ENCODE data around the gene IFNL1. TPM values are rescaled to one million over a fixed set of nuclear protein-coding genes. Genes with fewer than 3 reads are reported as not detected.

The IFNL1 gene
- polyA plus RNA-seq, 2 of the 4 experiments (the other 2 are of a cell fraction) = not detected

DNA sequence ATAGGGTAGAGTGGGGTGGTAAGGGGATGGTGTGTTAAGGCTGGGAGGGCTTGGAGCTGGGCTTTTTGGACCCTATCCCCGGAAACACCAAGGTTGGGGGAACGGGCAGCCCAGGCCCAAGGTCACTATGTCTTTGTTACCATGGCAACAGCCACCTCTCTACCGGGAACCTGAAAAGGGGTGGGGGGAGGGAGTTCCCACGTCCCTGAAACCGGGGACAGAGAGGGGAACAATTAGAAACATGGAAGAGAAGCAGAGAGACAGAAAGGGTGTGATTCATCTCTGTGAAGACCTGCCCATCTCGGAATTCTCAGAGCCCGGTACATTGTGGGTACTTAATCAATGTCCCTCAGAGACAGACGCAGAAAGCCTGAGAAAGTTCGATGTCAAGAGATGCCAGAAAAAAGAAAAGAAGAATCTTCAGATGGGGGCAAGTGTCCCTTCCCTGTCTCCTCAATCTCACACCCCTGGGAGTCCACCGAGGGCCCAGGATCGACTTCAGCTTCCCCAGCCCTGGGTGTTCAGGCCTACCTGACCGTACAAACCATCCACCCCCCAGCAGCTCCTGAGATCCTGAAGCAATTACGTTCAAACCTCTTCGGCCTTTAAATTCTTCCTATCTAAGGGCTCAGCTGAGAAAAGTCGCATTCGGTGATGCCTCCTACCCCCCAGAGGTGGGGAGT is 31.3 kb downstream of the IFNL1 start:
- ATAC-seq (peak; percentile 1 to 23; a peak in 3 of 6 replicates), DNase-seq (ENCODE audit: low read depth in 1 of 2, low spot score in 1 of 2) (no peak), FAIRE-seq (no peak)
- WGBS (ENCODE audit: missing lambda C conversion rate) = 61% methylated on average over 16 of the region's 16 CpGs
- Histone ChIP-seq H3K4me3 (no peak overlapping the region), H3K4me1 (peaks cover 7% of the 10 kb centered on the region; the same call in 1 of the 3 replicates), H3K27ac (peak overlapping the region in 1 of 2 experiments; percentile 19; a peak in 2 of 6 replicates), H3K9me3 (no peaks in the 10 kb centered on the region), H3K4me2 (no peak overlapping the region)
- POLR2A ChIA-PET = interaction anchor here (0.8 to 1.3 kb wide), 3 partner anchors 206 to 365 kb away, joined by 3 to 5 read pairs (median 5); no protein-coding TSS in a partner anchor
- no peak for TF ChIP-seq HOXA7 (CRISPR knock-in tag; IDR thresholded peaks at IDR 0.05)
- TF ChIP-seq, protein P1, sequence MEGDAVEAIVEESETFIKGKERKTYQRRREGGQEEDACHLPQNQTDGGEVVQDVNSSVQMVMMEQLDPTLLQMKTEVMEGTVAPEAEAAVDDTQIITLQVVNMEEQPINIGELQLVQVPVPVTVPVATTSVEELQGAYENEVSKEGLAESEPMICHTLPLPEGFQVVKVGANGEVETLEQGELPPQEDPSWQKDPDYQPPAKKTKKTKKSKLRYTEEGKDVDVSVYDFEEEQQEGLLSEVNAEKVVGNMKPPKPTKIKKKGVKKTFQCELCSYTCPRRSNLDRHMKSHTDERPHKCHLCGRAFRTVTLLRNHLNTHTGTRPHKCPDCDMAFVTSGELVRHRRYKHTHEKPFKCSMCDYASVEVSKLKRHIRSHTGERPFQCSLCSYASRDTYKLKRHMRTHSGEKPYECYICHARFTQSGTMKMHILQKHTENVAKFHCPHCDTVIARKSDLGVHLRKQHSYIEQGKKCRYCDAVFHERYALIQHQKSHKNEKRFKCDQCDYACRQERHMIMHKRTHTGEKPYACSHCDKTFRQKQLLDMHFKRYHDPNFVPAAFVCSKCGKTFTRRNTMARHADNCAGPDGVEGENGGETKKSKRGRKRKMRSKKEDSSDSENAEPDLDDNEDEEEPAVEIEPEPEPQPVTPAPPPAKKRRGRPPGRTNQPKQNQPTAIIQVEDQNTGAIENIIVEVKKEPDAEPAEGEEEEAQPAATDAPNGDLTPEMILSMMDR (IDR thresholded peaks at IDR 0.05) = no peak
- TF ChIP-seq ZC3H11A (IDR thresholded peaks at IDR 0.05) = no peak
- TF ChIP-seq, protein P2, sequence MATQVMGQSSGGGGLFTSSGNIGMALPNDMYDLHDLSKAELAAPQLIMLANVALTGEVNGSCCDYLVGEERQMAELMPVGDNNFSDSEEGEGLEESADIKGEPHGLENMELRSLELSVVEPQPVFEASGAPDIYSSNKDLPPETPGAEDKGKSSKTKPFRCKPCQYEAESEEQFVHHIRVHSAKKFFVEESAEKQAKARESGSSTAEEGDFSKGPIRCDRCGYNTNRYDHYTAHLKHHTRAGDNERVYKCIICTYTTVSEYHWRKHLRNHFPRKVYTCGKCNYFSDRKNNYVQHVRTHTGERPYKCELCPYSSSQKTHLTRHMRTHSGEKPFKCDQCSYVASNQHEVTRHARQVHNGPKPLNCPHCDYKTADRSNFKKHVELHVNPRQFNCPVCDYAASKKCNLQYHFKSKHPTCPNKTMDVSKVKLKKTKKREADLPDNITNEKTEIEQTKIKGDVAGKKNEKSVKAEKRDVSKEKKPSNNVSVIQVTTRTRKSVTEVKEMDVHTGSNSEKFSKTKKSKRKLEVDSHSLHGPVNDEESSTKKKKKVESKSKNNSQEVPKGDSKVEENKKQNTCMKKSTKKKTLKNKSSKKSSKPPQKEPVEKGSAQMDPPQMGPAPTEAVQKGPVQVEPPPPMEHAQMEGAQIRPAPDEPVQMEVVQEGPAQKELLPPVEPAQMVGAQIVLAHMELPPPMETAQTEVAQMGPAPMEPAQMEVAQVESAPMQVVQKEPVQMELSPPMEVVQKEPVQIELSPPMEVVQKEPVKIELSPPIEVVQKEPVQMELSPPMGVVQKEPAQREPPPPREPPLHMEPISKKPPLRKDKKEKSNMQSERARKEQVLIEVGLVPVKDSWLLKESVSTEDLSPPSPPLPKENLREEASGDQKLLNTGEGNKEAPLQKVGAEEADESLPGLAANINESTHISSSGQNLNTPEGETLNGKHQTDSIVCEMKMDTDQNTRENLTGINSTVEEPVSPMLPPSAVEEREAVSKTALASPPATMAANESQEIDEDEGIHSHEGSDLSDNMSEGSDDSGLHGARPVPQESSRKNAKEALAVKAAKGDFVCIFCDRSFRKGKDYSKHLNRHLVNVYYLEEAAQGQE (IDR thresholded peaks at IDR 0.05) = no peak
- no peak for TF ChIP-seq HOXB5 (CRISPR knock-in tag; IDR thresholded peaks at IDR 0.05)
- TF ChIP-seq JUNB (IDR thresholded peaks at IDR 0.05) = no peak
- TF ChIP-seq, protein P3, sequence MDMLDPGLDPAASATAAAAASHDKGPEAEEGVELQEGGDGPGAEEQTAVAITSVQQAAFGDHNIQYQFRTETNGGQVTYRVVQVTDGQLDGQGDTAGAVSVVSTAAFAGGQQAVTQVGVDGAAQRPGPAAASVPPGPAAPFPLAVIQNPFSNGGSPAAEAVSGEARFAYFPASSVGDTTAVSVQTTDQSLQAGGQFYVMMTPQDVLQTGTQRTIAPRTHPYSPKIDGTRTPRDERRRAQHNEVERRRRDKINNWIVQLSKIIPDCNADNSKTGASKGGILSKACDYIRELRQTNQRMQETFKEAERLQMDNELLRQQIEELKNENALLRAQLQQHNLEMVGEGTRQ (IDR thresholded peaks at IDR 0.05) = no peak
- TF ChIP-seq, protein P4, sequence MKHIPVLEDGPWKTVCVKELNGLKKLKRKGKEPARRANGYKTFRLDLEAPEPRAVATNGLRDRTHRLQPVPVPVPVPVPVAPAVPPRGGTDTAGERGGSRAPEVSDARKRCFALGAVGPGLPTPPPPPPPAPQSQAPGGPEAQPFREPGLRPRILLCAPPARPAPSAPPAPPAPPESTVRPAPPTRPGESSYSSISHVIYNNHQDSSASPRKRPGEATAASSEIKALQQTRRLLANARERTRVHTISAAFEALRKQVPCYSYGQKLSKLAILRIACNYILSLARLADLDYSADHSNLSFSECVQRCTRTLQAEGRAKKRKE (CRISPR knock-in tag; IDR thresholded peaks at IDR 0.05; ENCODE audit: low read depth) = no peak
- TF ChIP-seq BHLHE40 (IDR thresholded peaks at IDR 0.05; ENCODE audit: low read depth, low read length) = no peak
- TF ChIP-seq NR3C1 (IDR thresholded peaks at IDR 0.05) = no peak
- TF ChIP-seq SREBF2 (IDR thresholded peaks at IDR 0.05) = no peak
- no peak for TF ChIP-seq EHF (CRISPR knock-in tag; IDR thresholded peaks at IDR 0.05)
- TF ChIP-seq EHMT2 (IDR thresholded peaks at IDR 0.05; ENCODE audit: low read depth) = no peak
- TF ChIP-seq RFX5 (IDR thresholded peaks at IDR 0.05) = no peak
- TF ChIP-seq RNF2 (IDR thresholded peaks at IDR 0.05; ENCODE audit: borderline replicate concordance, low read depth) = no peak
- no peak for TF ChIP-seq ESRRA (IDR thresholded peaks at IDR 0.05; ENCODE audit: borderline replicate concordance, low read length)
- CTCF ChIA-PET = interaction anchor here (0.6 to 12.2 kb wide), 86 partner anchors 12 to 925 kb away, joined by 3 to 133 read pairs (median 6); partner anchors contain the start of genes ACP7, FAM98C, FBXO17 and GMFG

DNA sequence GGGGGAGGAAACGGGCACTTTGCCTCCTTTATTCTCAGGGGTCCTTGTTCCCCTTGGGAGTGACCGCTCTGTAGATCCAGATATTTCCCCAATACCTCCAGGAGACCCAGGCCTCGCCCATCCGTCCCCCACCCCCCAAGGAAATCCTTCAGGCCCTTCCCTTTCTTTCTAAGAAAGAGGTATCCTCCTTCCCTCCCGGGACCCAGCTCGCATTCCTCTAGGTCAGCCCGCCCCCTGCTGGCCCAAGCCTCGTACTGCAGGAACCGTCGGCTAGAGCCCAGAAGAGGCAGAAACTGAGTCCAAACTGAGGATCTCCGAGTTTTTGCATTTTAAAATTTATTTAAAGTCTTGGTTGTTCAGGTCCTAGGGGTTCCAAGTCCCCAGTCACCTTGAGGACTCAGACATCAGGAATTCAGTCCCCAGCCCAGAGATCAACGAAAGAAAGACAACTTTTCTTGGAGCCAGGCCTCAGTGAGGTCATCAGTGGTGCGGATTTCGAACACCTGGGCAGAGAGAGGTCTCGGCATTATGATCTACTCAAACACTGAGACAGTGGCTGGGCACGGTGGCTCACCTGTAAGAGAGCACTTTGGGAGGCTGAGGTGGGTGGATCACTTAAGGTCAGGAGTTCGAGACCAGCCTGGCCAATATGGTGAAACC is 32.0 kb downstream of the IFNL1 start:
- POLR2A ChIA-PET = interaction anchor here (0.8 to 1.3 kb wide), 4 partner anchors 14 to 366 kb away, joined by 3 to 5 read pairs (median 4); partner anchors contain the start of gene SAMD4B
- DNase-seq (ENCODE audit: low read depth in 1 of 2, low spot score in 1 of 2) = peak; percentile 83 to 97
- no peak overlapping the region; the same call in 2 of the 3 replicates for H3K4me2 ChIP-seq
- ATAC-seq = peak; percentile 74 to 83
- FAIRE-seq = peak; percentile 98
- CTCF ChIA-PET = interaction anchor here (0.6 to 12.2 kb wide), 88 partner anchors 11 to 926 kb away, joined by 3 to 133 read pairs (median 5); partner anchors contain the start of genes ACP7, FAM98C, FBXO17 and GMFG
- H3K4me1 ChIP-seq = peaks cover 10% of the 10 kb centered on the region; the same call in 1 of the 3 replicates
- H3K9me3 ChIP-seq = no peaks in the 10 kb centered on the region
- WGBS (ENCODE audit: missing lambda C conversion rate) = 22% methylated on average over 17 of the region's 17 CpGs
- H3K27ac ChIP-seq = peak overlapping the region in 1 of 2 experiments; percentile 19; a peak in 2 of 6 replicates
- H3K4me3 ChIP-seq = no peak overlapping the region
- no peak for TF ChIP-seq HOXA7 (CRISPR knock-in tag; IDR thresholded peaks at IDR 0.05)
- no peak for TF ChIP-seq RNF2 (IDR thresholded peaks at IDR 0.05; ENCODE audit: borderline replicate concordance, low read depth)
- TF ChIP-seq SMC3 (IDR thresholded peaks at IDR 0.05) = peak; percentile 100
- TF ChIP-seq MAZ (IDR thresholded peaks at IDR 0.05; ENCODE audit: borderline replicate concordance, low read depth, low read length) = 0 out of 2 replicates have a peak, but pooled peaks have one; percentile 43
- TF ChIP-seq CBX8 (IDR thresholded peaks at IDR 0.05) = no peak
- no peak for TF ChIP-seq CBX2 (IDR thresholded peaks at IDR 0.05; ENCODE audit: borderline replicate concordance, low read depth)
- TF ChIP-seq RCOR1 (IDR thresholded peaks at IDR 0.05; ENCODE audit: low read depth, low read length) = 0 out of 2 replicates have a peak, but pooled peaks have one; percentile 28
- TF ChIP-seq POLR2A (IDR thresholded peaks at IDR 0.05; ENCODE audit: low read length) = no peak
- peak; percentile 100 for TF ChIP-seq RAD21 (conservative IDR thresholded peaks at IDR 0.05 in 1 of 2, IDR thresholded peaks at IDR 0.05 in 1 of 2)
- no peak for TF ChIP-seq CEBPB (IDR thresholded peaks at IDR 0.05)
- TF ChIP-seq, protein P5, sequence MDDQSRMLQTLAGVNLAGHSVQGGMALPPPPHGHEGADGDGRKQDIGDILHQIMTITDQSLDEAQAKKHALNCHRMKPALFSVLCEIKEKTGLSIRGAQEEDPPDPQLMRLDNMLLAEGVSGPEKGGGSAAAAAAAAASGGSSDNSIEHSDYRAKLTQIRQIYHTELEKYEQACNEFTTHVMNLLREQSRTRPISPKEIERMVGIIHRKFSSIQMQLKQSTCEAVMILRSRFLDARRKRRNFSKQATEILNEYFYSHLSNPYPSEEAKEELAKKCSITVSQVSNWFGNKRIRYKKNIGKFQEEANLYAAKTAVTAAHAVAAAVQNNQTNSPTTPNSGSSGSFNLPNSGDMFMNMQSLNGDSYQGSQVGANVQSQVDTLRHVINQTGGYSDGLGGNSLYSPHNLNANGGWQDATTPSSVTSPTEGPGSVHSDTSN (IDR thresholded peaks at IDR 0.05) = no peak
- TF ChIP-seq, protein P6, sequence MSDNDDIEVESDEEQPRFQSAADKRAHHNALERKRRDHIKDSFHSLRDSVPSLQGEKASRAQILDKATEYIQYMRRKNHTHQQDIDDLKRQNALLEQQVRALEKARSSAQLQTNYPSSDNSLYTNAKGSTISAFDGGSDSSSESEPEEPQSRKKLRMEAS (IDR thresholded peaks at IDR 0.05) = 0 out of 2 replicates have a peak, but pooled peaks have one; percentile 13
